Lower lobe of right lung (tissue), 2 donors: ENCODE measurements around the gene DAPK2. TPM values are rescaled to one million over a fixed set of nuclear protein-coding genes. Genes with fewer than 3 reads are reported as not detected.

Experiments used
- ATAC-seq, 2 donors: fragments of 200-7000 bp; cut with Tn5 transposase; one replicate each; pipeline ENCODE4 v1.9.1; 2020 to 2022; ENCODE audit warnings: mild to moderate bottlenecking in 2 of 2, moderate library complexity in 2 of 2
- DNase-seq: peaks from one replicate; pipeline ENCODE4 v3.0.0-alpha.2; 2020
- H3K27ac ChIP-seq: fragments of 200-600 bp; one replicate; pipeline ENCODE4 v1.8.0; 2022
- H3K27me3 ChIP-seq: fragments of 200-600 bp; one replicate; pipeline ENCODE4 v1.8.0; 2022; ENCODE audit warnings: low read depth
- H3K36me3 ChIP-seq: fragments of 200-600 bp; one replicate; pipeline ENCODE4 v1.8.0; 2022; ENCODE audit warnings: mild to moderate bottlenecking
- H3K4me1 ChIP-seq: fragments of 200-600 bp; one replicate; pipeline ENCODE4 v1.8.0; 2022
- H3K4me3 ChIP-seq: fragments of 200-600 bp; one replicate; pipeline ENCODE4 v1.8.0; 2022; ENCODE audit warnings: mild to moderate bottlenecking
- H3K9me3 ChIP-seq: fragments of 200-600 bp; one replicate; pipeline ENCODE4 v1.8.0; 2022
- intact Hi-C: fragments of 100-400 bp; cut with DNase I; formaldehyde crosslinking; loops from one replicate; pipeline ENCODE4 v1.11.0; 2022
- total RNA-seq: library from RNA; stranded (reverse); fragmentation: NEBNext Ultra II Directional; extraction: Animal tissue kit (Norgen Biotek cat#: 25700); gene quantifications from one replicate; pipeline ENCODE4 v1.2.1, GENCODE V29; 2021
- TF ChIP-seq, protein P1 (sequence below): fragments of 200-600 bp; IDR thresholded peaks from one replicate; pipeline ENCODE4 v1.8.0; 2022; ENCODE audit warnings: antibody characterized with exemption, mild to moderate bottlenecking
- donor health status: DM: no; HTN: yes; CAD: no; lungs with severe emphysema.

Gene DAPK2
- total RNA-seq, 1 donor from 2014 or later, result 56.8 TPM

GRCh38 chr15:64051407-64052259, 5.3 kb upstream of the DAPK2 start:
- no peaks in the 10 kb centered on the region for H3K36me3 ChIP-seq
- TF ChIP-seq, protein P1, sequence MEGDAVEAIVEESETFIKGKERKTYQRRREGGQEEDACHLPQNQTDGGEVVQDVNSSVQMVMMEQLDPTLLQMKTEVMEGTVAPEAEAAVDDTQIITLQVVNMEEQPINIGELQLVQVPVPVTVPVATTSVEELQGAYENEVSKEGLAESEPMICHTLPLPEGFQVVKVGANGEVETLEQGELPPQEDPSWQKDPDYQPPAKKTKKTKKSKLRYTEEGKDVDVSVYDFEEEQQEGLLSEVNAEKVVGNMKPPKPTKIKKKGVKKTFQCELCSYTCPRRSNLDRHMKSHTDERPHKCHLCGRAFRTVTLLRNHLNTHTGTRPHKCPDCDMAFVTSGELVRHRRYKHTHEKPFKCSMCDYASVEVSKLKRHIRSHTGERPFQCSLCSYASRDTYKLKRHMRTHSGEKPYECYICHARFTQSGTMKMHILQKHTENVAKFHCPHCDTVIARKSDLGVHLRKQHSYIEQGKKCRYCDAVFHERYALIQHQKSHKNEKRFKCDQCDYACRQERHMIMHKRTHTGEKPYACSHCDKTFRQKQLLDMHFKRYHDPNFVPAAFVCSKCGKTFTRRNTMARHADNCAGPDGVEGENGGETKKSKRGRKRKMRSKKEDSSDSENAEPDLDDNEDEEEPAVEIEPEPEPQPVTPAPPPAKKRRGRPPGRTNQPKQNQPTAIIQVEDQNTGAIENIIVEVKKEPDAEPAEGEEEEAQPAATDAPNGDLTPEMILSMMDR, result no peak
- H3K9me3 ChIP-seq, result no peaks in the 10 kb centered on the region
- peaks cover 12% of the 10 kb centered on the region for H3K27me3 ChIP-seq
- DNase-seq (no peak), ATAC-seq (no peak)
- intact Hi-C loops, result no loop called here
- no peak overlapping the region for H3K27ac ChIP-seq
- H3K4me1 ChIP-seq, result peaks cover 23% of the 10 kb centered on the region
- no peak overlapping the region for H3K4me3 ChIP-seq

DNA sequence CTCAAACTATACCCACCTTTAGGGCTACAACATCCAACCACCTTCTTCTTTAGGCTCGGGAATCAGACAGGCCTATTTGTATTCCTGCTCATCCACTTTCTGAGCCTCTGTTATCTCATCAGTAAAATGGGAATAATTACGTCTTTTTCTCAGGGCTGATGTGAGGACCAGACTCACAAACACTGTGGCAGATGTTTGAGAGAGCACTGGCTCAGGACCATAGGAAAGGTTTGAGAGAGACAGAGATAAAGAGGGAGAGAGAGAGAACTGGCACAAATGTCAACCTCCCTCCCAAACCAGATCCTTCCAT, 4.8 kb upstream of the DAPK2 start:
- ATAC-seq (no peak), DNase-seq (no peak)
- H3K9me3 ChIP-seq, result no peaks in the 10 kb centered on the region
- H3K27ac ChIP-seq, result no peak overlapping the region
- H3K4me1 ChIP-seq, result peaks cover 24% of the 10 kb centered on the region
- H3K27me3 ChIP-seq, result peaks cover 12% of the 10 kb centered on the region
- H3K4me3 ChIP-seq, result no peak overlapping the region
- intact Hi-C loops, result no loop called here
- TF ChIP-seq, protein P1, result no peak
- no peaks in the 10 kb centered on the region for H3K36me3 ChIP-seq

DNA sequence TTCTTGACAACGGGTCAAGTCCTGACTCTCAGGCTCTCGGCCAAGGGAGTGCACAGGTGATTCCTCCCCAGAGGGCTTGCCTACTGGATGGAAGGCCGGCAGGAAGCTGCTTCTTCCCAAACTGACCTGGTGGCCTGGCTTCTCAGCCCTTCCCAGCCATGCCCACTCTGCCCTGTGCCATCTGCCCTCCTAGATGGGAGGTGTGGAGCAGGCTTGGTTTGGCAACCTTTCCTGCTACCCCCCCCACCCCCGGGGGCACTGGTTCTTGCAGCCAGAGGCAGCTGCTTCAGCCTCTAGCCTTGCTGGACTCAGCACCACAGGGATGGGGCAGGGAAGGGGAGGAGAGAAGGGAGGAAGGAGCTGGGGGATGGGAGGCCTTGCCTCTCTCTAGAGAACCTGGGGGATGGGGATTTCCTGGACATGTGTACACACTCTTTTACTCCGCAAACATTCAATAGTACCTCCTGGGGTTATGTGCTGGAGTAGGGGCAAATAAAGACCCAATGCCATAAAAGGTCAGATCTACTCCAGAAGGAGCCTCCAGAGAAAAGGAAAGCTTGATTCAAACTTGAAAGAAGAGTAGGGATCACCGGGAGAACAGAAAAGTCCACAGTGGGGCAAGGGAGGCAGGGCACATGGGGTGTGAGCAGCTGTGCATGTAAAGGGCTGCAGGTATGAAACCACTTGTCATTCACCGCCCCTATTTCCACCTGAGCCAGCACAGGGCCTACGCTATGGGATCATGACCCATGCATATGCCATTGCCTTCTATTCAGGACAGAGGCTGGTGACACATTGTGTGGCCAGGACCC, 4.2 kb upstream of the DAPK2 start:
- DNase-seq (no peak), ATAC-seq (peak; percentile 53 to 59)
- Histone ChIP-seq H3K9me3 (no peaks in the 10 kb centered on the region), H3K4me3 (no peak overlapping the region), H3K27ac (no peak overlapping the region), H3K27me3 (peaks cover 12% of the 10 kb centered on the region), H3K36me3 (no peaks in the 10 kb centered on the region), H3K4me1 (peaks cover 26% of the 10 kb centered on the region)
- intact Hi-C loops, result no loop called here
- TF ChIP-seq, protein P1, result no peak

GRCh38 chr15:64048781-64049460, 2.6 kb upstream of the DAPK2 start:
- Histone ChIP-seq H3K27ac (no peak overlapping the region), H3K9me3 (no peaks in the 10 kb centered on the region), H3K27me3 (peaks cover 12% of the 10 kb centered on the region), H3K36me3 (no peaks in the 10 kb centered on the region), H3K4me1 (peaks cover 29% of the 10 kb centered on the region), H3K4me3 (no peak overlapping the region)
- no peak for ATAC-seq
- no peak for DNase-seq
- intact Hi-C loops, result no loop called here
- TF ChIP-seq, protein P1, result no peak

- TF ChIP-seq, protein P1, result no peak
- H3K27ac ChIP-seq, result peak overlapping the region; percentile 78
- H3K27me3 ChIP-seq, result peaks cover 12% of the 10 kb centered on the region
- no peaks in the 10 kb centered on the region for H3K36me3 ChIP-seq
- peaks cover 26% of the 10 kb centered on the region for H3K4me1 ChIP-seq
- DNase-seq (no peak), ATAC-seq (peak; percentile 19 to 47)
- H3K9me3 ChIP-seq, result no peaks in the 10 kb centered on the region
- intact Hi-C loops, result no loop called here
- peak overlapping the region; percentile 64 for H3K4me3 ChIP-seq
Measured at GRCh38 chr15:64045774-64046420, 388 bp downstream of the DAPK2 start.
